Neutrophil (primary cell): ENCODE results near the gene HPSE2.

Source experiments
- H3K27ac ChIP-seq: fragments of 200-600 bp; sonication (generic); 2 replicates; pipeline ENCODE4 v1.5.1; 2016; ENCODE audit warnings: mild to moderate bottlenecking, moderate library complexity
- H3K27me3 ChIP-seq: fragments of 200-600 bp; sonication (generic); 2 replicates; pipeline ENCODE4 v1.6.0; 2016; ENCODE audit warnings: mild to moderate bottlenecking
- H3K36me3 ChIP-seq: fragments of 200-600 bp; sonication (generic); 2 replicates; pipeline ENCODE4 v1.5.1; 2017
- H3K4me1 ChIP-seq, 2 experiments: fragments of 200-600 bp in 1 of 2; sonication (generic) in 1 of 2; 1 replicate in 1 of 2; 2 replicates in 1 of 2; pipeline versions ENCODE4 v1.5.1 to v1.6.1; 2013 to 2016; ENCODE audit warnings: low read depth in 1 of 2, low read length in 1 of 2, mild to moderate bottlenecking in 1 of 2, moderate library complexity in 1 of 2; ENCODE audit not compliant: control insufficient read depth in 1 of 2, insufficient read depth in 1 of 2
- H3K4me3 ChIP-seq, 2 experiments: fragments of 200-600 bp in 1 of 2; sonication (generic) in 1 of 2; 1 replicate in 1 of 2; 2 replicates in 1 of 2; pipeline ENCODE4 v1.5.1; 2013 to 2016; ENCODE audit warnings: low read depth in 1 of 2, low read length in 1 of 2, mild to moderate bottlenecking in 1 of 2, moderate library complexity in 1 of 2
- H3K9me3 ChIP-seq: fragments of 200-600 bp; sonication (generic); 2 replicates; pipeline ENCODE4 v1.5.1; 2016
- TF ChIP-seq, protein P1 (sequence below): fragments of 200-600 bp; sonication (generic); IDR thresholded peaks from 2 replicates; pipeline ENCODE4 v1.5.1; 2016; ENCODE audit warnings: antibody characterized with exemption

HPSE2 gene

DNA sequence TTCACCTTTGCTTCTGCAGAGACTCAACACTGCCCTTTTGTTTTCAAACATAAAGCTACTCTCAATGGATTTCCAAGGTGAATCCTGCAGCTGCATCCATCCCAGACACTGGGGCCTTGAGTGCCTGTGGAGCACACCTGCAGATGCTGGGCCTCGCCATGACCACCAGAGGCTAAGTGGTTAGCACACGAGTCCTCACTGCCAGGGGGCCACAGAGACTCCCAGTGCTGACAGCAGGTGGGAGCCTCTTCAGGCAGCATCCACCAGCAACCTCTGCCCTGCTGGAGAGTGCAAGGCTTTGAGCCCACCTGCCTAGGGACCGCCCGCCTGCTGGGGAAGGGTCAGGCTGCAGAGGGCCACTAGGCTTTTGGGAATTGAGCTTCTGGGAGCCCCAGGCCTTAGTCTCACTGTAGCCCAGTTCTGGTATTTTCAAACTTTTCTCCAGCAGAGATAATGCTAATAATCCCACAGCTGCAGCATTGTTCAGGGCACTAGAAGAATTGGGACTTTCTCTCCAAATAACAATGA, 779.5 kb downstream of the HPSE2 start:
- H3K4me3 ChIP-seq, result no peak overlapping the region
- H3K27me3 ChIP-seq, result peaks cover 59% of the 10 kb centered on the region
- TF ChIP-seq, protein P1, sequence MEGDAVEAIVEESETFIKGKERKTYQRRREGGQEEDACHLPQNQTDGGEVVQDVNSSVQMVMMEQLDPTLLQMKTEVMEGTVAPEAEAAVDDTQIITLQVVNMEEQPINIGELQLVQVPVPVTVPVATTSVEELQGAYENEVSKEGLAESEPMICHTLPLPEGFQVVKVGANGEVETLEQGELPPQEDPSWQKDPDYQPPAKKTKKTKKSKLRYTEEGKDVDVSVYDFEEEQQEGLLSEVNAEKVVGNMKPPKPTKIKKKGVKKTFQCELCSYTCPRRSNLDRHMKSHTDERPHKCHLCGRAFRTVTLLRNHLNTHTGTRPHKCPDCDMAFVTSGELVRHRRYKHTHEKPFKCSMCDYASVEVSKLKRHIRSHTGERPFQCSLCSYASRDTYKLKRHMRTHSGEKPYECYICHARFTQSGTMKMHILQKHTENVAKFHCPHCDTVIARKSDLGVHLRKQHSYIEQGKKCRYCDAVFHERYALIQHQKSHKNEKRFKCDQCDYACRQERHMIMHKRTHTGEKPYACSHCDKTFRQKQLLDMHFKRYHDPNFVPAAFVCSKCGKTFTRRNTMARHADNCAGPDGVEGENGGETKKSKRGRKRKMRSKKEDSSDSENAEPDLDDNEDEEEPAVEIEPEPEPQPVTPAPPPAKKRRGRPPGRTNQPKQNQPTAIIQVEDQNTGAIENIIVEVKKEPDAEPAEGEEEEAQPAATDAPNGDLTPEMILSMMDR, result no peak
- no peak overlapping the region for H3K27ac ChIP-seq
- no peaks in the 10 kb centered on the region for H3K4me1 ChIP-seq
- no peaks in the 10 kb centered on the region for H3K36me3 ChIP-seq
- H3K9me3 ChIP-seq, result no peaks in the 10 kb centered on the region

GRCh38 chr10:98453729-98454128, 781.9 kb downstream of the HPSE2 start:
- Histone ChIP-seq H3K9me3 (no peaks in the 10 kb centered on the region), H3K27me3 (peaks cover 81% of the 10 kb centered on the region), H3K4me1 (no peaks in the 10 kb centered on the region), H3K36me3 (no peaks in the 10 kb centered on the region), H3K27ac (no peak overlapping the region), H3K4me3 (no peak overlapping the region)
- TF ChIP-seq, protein P1, result no peak

- Histone ChIP-seq H3K36me3 (no peaks in the 10 kb centered on the region), H3K4me1 (peaks cover 5 to 9% of the 10 kb centered on the region in 2 experiments), H3K9me3 (no peaks in the 10 kb centered on the region), H3K27me3 (peaks cover 57% of the 10 kb centered on the region), H3K27ac (no peak overlapping the region), H3K4me3 (no peak overlapping the region)
- TF ChIP-seq, protein P1, result no peak
Measured at GRCh38 chr10:98450618-98451017, 785.0 kb downstream of the HPSE2 start.

DNA sequence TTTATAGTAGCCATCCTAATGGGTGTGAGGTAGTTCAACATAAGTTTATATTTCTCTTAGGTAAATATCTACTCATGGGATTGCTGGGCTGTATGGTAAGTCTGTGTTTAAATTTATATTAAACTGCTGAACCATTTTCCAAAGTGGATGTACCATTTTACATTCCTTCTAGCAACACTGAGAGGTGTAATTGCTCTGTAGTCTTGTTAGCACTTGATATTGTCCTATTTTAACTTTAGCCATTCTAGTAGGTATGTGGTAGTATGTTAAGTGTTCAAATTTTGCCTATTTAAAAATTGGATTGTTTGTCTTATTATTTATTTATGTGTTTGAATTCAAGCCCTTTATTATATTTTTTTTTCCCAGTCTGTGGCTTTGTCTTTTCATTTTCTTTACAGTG, 786.4 kb downstream of the HPSE2 start:
- Histone ChIP-seq H3K36me3 (peaks cover 13% of the 10 kb centered on the region), H3K9me3 (no peaks in the 10 kb centered on the region), H3K27ac (no peak overlapping the region), H3K4me3 (no peak overlapping the region), H3K4me1 (peaks cover 12 to 14% of the 10 kb centered on the region in 2 experiments), H3K27me3 (peaks cover 52% of the 10 kb centered on the region)
- TF ChIP-seq, protein P1, result no peak

DNA sequence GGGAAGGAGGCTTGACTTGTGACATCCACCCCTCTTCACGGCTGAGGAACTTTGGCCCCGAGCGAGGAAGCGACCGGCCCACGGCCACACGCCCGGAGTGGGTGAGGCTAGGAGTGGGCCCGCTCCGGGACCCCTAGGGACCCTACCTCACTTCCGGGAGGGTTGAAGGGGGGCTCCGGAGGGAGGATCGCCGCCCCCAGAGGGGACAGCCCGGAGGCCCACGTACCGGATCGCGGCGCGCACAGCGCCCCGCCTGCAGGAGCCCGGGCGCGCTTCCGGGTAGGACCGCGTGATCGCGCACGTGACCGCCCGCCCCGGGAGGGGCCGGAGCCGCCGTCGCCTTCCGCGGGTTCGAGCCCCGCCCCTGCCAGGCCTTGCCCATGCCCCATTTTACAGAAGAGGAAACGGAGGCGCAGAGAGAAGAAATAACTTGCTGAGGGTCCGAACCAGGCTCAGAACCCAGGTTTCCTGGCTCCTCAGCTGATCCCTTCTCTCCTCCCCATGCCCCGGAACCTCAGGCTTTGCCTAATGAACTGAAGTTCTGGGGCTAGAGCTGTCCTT, 788.9 kb downstream of the HPSE2 start, which contains the start of gene HPS1:
Gene HPS1, minus strand, starts transcription at position 275 of the 561 bp plus-strand sequence. CDS start 3,695 bp downstream, outside the sequence.
- peak within 1 kb of the TSS; percentile 84 for H3K27ac ChIP-seq
- H3K4me1 ChIP-seq, result peaks cover 12 to 14% of the 10 kb centered on the region in 2 experiments
- TF ChIP-seq, protein P1, result no peak

More for the DNA sequence above, 788.9 kb downstream of the HPSE2 start, which contains the start of gene HPS1:
- Histone ChIP-seq H3K4me3 (peak within 1 kb of the TSS; percentile 75 to 78), H3K36me3 (peaks cover 39% of the 10 kb centered on the region), H3K9me3 (no peaks in the 10 kb centered on the region), H3K27me3 (peaks cover 37% of the 10 kb centered on the region)
